HG03354 (cell line): ENCODE results near the gene CADM1.

Experiments
- ATAC-seq: cut with Tn5 transposase; IDR thresholded peaks from one replicate; pipeline ENCODE4 v1.9.1; 2021; ENCODE audit warnings: mild to moderate bottlenecking; ENCODE audit not compliant: unreplicated experiment, poor library complexity, severe bottlenecking

Gene CADM1

GRCh38 chr11:115454525-115454924 is 49.7 kb downstream of the CADM1 start:
- ATAC-seq = no peak

DNA sequence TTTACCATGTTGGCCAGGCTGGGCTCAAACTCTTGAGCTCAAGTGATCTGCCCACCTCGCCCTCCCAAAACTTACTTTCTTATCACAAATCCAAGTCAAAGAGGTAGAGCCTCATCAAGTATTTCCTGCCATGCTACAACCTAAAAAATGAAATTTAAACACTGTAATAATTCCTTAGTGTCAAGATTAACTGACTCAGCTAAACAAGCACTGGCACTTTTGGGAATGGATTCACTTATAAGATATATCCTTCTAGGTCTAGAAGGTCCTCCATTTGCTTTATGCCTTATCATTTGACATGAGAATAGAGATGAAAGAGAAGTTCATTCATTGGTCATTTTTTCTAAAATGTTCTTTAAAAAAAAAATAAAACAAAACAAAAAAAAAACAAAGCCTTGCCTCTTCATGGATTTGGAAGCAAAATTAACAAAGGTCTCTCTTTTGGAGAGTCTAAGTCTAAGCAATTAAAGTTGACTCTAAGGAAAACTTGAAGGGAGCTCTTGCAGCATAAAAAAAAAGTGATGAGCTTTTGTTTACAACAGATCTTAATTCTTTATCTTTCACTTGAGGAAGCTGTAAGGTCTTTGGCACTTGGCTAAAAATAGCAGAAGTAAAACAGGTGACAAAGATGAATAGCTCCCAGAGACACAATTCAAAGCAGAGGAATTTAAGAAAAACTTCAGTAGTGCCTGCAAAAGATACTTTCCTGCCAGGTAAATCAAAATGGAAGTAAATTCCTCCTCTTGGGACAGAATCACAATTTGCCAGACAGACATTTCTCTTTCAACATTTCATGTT is 50.3 kb downstream of the CADM1 start:
- ATAC-seq = no peak

DNA sequence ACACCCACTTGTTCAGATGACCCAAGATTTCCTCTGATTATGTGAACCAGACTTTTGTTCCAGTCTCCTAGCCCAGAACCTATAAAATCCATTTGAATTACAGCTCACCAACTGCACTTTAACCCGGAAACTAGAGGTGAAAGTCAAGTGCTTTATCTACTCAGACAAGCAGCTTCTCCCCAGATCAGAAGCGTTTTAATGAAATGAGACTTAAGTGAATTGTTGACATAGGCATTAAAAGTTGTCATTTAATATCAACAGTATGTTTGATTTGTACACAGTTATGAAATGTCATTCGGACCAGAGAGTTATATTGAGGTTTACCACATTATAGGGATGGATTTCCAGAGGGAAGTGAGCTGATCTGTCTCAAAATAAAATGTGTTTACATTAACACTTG is 52.0 kb downstream of the CADM1 start:
- no peak for ATAC-seq

DNA sequence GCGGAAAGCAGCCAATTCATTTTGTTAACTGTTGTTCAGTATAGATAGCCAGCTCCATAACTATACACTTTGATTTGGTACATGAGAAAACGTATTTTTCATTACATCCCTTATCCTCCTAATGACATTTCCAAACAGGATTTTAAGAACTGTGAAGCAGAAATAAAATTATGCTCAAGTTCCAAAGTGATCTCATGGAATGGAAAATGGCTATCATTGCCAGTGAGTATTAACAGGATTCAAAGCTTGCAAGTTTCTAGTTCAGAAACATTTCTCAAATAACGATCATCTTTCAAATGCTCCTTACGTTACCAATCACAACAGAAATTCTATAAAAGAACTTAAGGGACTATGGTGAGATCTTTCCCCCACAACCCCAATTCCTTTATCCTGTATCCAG is 53.7 kb downstream of the CADM1 start:
- ATAC-seq = no peak

- ATAC-seq = no peak
These were observed 56.8 kb downstream of the CADM1 start for GRCh38 chr11:115447273-115447864.

DNA sequence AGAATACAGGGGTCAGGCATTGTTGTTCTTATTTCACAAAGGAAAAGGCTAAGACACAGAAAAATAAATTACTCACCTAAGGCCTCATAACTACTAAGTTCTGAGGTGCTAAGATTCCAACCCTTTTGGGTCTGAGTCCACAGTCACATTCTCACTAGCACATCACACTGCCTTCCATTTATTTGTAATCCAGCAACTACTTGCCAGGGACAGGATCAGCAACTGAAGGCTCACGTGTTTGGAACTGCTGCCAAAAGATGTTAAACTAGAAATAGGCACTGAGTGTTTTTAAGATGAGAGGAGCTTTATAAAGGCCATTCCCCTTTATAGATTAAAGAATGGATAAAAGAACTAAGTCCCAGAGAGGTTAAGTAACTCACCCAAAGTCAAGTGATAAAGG is 58.0 kb downstream of the CADM1 start:
- ATAC-seq = no peak

DNA sequence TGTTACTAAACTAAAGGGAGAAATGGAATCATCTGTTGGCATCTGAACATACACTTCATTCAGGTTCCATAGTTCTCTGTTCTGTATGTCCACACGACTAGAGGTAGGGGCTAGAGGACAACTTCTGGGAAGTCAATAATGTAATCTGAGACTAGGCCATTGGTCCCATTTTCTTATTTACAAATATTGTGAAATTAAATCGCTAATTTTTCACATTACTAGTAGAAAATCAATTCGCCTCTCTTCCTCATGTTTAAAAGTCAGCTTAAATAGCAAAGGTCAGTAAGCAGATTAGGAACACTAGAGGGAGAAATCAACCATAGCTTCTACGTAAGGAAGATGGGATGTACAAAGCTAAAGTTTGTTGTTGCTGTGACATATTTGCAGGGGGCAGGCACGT is 59.7 kb downstream of the CADM1 start:
- ATAC-seq = no peak

DNA sequence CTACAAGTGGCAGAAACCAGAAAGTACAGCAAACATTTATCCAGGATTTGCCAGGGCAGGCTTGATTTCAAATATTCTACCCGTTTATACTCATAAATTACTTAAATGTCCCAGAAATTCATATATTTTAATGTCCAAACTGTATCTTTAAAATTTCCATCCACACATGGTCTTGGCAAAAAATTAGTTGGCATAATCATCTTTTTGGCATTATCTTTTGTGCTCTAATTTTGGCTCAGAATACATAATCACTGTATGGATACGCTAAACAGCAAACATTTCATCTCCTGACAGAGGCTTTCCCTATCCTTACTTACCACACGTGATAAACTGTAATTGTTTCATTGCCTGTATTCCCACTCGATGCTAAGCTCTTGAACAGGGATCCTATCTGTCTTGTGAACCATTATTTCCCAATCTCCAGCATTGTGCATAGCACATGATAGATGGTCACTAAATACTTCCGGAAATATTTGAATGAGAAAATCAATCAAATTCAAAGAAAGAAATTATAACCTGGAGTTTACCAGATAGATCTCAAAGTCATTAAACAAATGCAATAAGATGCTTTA is 64.2 kb downstream of the CADM1 start:
- ATAC-seq = no peak

GRCh38 chr11:115439385-115439784 is 64.8 kb downstream of the CADM1 start:
- ATAC-seq = no peak

- no peak for ATAC-seq
These were observed 66.2 kb downstream of the CADM1 start for GRCh38 chr11:115437902-115438575.

DNA sequence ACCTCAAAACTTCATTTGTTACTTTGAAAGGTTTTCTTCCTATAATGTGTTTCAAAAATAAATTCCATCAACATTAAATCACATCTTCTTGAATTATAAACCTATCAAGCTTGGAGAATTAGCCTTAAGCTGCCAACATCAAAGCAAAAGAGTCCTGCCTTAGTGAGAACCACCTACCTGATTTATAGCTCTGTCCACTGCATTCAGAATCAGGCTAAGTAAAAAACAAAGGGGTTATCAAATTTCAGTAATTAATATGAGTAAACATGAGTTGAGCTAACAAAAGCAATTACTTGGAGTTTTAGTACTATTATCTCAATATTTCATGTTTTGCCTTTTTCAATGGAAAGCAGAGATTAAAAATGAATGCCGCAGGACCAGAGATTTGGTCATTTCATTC is 73.9 kb downstream of the CADM1 start:
- no peak for ATAC-seq

DNA sequence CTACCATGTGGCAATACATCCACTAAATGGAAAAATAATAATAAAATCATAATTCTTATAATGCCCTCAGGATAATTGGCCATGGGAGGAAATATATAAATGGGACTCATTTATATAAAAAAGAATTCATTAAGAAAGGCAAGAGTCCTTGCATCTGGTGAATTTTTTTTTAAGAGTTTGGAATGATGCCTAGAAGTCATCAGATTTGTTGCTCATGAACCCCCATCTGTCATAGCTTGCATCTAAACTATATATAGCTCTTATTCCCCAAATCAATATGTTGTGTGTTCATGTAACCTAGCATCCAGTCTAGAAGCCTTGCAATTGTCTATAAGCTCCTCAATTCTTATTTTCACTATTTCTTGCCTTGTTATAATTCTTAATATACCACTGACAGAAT is 75.9 kb downstream of the CADM1 start:
- no peak for ATAC-seq

DNA sequence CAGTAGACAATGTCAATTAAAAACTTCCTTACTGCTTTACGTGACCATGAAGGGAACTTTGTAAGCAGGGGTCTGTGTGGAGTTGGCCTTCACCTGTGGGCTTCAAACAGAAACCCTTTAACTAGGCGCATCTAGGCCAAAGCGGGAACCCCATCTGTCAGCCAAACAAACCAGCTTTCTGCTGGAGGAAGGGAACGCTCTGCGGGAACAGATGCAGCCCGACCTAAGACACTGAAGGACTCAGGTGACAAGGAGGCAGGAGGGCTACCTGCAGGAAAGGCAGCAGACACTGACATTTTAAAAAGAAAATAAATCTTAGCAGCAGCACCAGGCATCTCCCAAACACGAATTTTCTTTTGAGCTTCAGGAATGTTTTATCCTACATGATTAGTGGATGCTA is 78.4 kb downstream of the CADM1 start:
- ATAC-seq = no peak

DNA sequence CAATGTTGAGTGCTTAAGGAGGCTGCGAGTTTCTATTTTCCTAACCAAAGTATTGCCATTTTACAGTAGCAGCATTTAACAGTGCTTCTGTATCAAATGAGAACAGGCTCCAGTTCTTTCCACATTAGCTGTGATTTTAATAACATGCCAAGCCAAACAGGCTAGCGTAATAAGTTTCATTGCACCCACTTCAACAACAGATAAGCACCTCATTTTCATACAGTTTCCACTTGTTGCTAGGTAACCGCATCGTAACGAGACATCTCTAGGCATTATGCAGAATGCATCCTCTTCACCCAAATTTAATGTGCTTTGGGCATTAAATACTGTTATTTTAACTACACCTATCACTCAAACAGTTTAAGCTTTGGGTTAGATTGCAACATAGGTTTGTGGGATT is 79.0 kb downstream of the CADM1 start:
- no peak for ATAC-seq

DNA sequence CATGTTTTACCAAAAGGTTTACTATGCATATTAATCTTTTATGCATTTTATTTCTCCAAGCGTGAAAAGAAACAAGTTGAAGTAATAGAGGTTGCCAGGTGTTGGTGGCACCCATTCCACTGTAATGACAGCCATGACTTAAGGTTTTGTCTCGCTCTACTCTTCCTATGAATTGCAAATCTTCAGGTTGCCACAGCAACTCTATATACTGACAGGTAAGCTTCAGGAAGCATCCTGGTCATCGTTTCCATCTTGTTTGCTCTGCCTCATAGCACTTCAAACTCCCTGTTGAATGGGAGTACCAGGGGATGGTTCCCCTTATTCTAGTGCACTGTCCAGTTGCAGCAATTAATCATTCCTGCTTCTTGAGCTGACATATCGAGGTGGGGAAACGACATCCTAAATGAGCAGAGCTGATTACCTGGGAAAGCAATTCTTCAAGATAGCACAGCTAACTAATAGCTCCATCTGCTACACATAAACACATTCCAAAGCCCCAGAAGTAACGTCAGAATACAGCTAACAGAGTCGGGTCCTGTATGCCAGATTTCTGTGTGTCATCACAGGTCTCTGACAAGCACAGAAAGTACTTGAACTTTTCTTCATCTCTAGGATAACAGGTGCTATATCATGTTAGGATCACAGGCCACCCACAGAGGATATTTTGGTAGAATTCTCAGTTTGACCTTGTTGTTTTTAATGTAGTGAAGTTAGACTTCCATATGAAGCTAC is 80.3 kb downstream of the CADM1 start:
- no peak for ATAC-seq

DNA sequence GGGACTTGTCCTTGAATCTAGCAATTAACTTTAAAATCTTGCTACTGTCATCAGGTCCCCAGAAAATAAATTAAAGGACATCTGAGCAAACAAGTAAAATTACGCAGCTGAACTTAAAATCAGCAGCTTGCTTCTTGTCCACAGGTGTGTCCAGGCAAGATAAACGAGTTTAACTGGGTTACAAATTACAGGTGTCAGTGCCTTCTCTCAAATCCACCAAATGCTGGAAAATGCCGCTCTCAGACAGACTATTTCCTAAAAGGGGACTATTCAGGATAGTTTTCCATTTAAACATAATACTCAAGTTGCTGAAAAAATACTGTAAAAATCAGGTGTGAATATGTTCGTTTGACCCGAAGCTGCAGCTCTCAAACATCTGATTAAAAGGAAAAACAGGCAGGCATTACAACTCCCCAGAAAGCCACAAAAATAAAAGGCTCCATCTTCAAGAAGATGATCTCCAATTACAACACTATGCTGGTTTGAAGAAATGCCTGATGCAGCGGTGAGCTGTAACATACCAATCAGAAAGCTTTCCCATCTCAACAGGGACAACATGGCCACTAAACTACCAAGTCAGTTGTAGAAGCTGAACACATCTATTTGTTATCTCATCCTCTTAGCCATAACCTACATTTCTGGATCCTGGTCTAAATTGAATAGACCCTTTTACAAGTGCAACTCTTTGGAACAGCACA is 82.1 kb downstream of the CADM1 start:
- ATAC-seq = no peak

DNA sequence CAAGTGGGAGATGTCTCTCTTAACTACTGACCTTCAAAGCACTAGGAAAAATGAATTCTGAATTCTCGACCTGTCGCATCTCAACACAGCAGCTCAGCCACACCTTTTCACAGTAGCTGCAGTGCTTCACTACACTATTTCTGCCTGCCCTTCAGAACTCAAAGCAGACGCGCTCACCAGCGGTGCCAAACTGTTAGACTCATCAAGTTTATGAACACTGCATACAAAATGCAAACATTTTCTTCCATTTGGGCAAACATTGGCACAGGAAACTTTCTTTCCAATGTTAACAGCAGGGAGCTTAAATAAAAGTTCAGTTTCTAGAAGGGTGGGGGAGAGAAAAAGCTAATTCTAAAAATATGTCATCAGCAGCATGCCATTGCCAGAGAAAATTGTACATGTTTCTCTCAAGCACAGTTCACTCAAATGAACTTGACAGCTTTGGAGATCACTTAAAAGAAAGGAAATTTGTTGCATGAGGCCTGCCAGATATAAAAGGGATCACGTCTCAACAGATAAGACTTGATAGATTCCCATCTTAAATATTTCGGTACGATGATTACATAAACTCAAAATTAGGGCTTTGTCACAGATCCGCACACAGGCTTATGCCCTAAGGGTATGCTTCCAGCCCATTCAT is 82.7 kb downstream of the CADM1 start:
- no peak for ATAC-seq

GRCh38 chr11:115420505-115420904 is 83.7 kb downstream of the CADM1 start:
- no peak for ATAC-seq

- no peak for ATAC-seq
These were observed 85.6 kb downstream of the CADM1 start for GRCh38 chr11:115418626-115419025.
